ENCODE results near the gene SLC25A39.

DNA sequence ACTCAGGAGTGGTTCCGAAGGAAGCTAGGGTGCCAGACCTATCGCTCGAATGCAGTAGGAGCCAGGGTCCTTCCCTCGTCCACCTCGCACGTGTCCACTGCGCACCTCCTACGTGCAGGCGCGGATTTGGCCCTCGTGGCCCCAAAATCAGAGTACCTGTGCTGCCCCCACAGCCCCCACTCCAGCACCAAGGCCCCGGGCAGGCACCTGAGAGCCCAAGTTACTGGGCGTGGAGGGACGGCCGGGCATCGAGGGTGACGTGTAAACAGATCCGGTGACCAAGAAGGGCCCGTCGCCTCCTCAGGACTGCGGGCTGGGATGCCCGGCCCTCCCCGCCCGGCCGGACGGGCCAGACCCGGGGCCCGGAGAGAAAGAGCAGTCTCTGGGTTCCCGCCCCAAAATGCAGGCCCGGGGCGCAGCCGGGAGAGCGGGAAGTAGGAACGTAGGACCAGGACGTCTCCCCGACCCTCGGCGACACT is 492 bp downstream of the SLC25A39 start:
- TF ChIP-seq, protein P1, sequence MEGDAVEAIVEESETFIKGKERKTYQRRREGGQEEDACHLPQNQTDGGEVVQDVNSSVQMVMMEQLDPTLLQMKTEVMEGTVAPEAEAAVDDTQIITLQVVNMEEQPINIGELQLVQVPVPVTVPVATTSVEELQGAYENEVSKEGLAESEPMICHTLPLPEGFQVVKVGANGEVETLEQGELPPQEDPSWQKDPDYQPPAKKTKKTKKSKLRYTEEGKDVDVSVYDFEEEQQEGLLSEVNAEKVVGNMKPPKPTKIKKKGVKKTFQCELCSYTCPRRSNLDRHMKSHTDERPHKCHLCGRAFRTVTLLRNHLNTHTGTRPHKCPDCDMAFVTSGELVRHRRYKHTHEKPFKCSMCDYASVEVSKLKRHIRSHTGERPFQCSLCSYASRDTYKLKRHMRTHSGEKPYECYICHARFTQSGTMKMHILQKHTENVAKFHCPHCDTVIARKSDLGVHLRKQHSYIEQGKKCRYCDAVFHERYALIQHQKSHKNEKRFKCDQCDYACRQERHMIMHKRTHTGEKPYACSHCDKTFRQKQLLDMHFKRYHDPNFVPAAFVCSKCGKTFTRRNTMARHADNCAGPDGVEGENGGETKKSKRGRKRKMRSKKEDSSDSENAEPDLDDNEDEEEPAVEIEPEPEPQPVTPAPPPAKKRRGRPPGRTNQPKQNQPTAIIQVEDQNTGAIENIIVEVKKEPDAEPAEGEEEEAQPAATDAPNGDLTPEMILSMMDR (IDR thresholded peaks at IDR 0.05) = no peak
- TF ChIP-seq EZH2phosphoT487 (IDR thresholded peaks at IDR 0.05; ENCODE audit: borderline replicate concordance, low read depth) = no peak
- no peak for TF ChIP-seq TEAD4 (IDR thresholded peaks at IDR 0.05; ENCODE audit: borderline replicate concordance, insufficient read depth)
- TF ChIP-seq SMC3 (IDR thresholded peaks at IDR 0.05; ENCODE audit: low read depth, low read length) = no peak
- TF ChIP-seq TAF1 (IDR thresholded peaks at IDR 0.05; ENCODE audit: borderline replicate concordance, low read depth, low read length) = no peak
- no peak for TF ChIP-seq POLR2AphosphoS5 (IDR thresholded peaks at IDR 0.05; ENCODE audit: low read depth, low read length)
- TF ChIP-seq, protein P2, sequence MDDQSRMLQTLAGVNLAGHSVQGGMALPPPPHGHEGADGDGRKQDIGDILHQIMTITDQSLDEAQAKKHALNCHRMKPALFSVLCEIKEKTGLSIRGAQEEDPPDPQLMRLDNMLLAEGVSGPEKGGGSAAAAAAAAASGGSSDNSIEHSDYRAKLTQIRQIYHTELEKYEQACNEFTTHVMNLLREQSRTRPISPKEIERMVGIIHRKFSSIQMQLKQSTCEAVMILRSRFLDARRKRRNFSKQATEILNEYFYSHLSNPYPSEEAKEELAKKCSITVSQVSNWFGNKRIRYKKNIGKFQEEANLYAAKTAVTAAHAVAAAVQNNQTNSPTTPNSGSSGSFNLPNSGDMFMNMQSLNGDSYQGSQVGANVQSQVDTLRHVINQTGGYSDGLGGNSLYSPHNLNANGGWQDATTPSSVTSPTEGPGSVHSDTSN (IDR thresholded peaks at IDR 0.05) = no peak
- no peak for TF ChIP-seq SIN3A (IDR thresholded peaks at IDR 0.05; ENCODE audit: borderline replicate concordance, low read depth, low read length)
- no peak for TF ChIP-seq EP300 (IDR thresholded peaks at IDR 0.05; ENCODE audit: borderline replicate concordance in 1 of 2, low read depth in 1 of 2, low read length in 1 of 2)
- TF ChIP-seq FOXJ3 (CRISPR knock-in tag; IDR thresholded peaks at IDR 0.05) = no peak
- no peak for TF ChIP-seq NRF1 (IDR thresholded peaks at IDR 0.05; ENCODE audit: low read depth, low read length)
- TF ChIP-seq RXRA (IDR thresholded peaks at IDR 0.05; ENCODE audit: borderline replicate concordance, low read depth) = no peak
- TF ChIP-seq, protein P3, sequence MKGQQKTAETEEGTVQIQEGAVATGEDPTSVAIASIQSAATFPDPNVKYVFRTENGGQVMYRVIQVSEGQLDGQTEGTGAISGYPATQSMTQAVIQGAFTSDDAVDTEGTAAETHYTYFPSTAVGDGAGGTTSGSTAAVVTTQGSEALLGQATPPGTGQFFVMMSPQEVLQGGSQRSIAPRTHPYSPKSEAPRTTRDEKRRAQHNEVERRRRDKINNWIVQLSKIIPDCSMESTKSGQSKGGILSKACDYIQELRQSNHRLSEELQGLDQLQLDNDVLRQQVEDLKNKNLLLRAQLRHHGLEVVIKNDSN (IDR thresholded peaks at IDR 0.05; ENCODE audit: borderline replicate concordance, low read depth) = no peak

All from SK-N-SH (cell line).